ENCODE data around the gene TPSG1. TPM values are rescaled to one million over a fixed set of nuclear protein-coding genes. Genes with fewer than 3 reads are reported as not detected.
A peak's percentile ranks its signal among the peaks of the same experiment; 100 is the strongest.

Gene TPSG1
- total and polyA plus RNA-seq, 11 donors, result not detected

DNA sequence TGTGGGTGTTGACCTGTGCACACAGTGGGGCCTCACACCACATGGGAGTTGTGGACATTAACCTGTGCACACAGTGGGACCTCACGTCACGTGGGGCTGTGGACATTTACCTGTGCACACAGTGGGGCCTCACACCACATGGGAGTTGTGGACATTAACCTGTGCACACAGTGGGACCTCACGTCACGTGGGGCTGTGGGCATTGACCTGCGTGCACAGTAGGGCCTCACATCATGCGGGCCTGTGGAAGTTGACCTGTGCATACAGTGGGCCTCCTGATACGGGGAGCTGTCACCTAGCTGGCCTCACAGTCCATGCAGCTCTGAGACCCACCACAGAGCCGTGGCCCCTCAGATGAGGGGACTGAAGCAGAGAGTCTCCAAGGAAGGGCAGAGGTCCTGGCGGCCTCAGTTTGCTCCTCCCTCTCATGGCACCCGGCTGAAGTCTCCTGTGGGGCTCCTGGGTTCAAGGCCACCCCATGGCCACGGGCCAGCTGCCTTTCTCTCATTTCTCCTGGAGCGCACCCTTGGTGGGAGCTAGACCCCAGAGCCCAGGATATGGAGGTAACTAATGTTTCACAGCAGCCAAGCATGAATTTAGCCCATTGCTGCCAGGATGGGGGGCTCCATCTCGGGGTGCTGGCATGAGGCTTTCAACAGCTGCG, 51.1 kb downstream of the TPSG1 start:
- no peak for DNase-seq
- H3K9me3 ChIP-seq, result no peaks in the 10 kb centered on the region
- ATAC-seq, result no peak
- intact Hi-C loops (cut with DNase I), result no loop called here
- no peaks in the 10 kb centered on the region for H3K36me3 ChIP-seq
- peaks cover 0 to 34% (median 3%) of the 10 kb centered on the region in 9 donors for H3K27me3 ChIP-seq
- H3K4me1 ChIP-seq, result peaks cover 0 to 12% (median 0%) of the 10 kb centered on the region in 12 donors
- WGBS, 4 donors, result 71 to 83% (median 78%) methylated on average over 9 to 14 of the region's 14 CpGs
- TF ChIP-seq, protein P1, sequence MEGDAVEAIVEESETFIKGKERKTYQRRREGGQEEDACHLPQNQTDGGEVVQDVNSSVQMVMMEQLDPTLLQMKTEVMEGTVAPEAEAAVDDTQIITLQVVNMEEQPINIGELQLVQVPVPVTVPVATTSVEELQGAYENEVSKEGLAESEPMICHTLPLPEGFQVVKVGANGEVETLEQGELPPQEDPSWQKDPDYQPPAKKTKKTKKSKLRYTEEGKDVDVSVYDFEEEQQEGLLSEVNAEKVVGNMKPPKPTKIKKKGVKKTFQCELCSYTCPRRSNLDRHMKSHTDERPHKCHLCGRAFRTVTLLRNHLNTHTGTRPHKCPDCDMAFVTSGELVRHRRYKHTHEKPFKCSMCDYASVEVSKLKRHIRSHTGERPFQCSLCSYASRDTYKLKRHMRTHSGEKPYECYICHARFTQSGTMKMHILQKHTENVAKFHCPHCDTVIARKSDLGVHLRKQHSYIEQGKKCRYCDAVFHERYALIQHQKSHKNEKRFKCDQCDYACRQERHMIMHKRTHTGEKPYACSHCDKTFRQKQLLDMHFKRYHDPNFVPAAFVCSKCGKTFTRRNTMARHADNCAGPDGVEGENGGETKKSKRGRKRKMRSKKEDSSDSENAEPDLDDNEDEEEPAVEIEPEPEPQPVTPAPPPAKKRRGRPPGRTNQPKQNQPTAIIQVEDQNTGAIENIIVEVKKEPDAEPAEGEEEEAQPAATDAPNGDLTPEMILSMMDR (IDR thresholded peaks at IDR 0.05), result no peak
- TF ChIP-seq POLR2A (IDR thresholded peaks at IDR 0.05), result no peak
- peak overlapping the region in 1 of 12 donors; percentile 90 for H3K27ac ChIP-seq
- no peak overlapping the region for H3K4me3 ChIP-seq

DNA sequence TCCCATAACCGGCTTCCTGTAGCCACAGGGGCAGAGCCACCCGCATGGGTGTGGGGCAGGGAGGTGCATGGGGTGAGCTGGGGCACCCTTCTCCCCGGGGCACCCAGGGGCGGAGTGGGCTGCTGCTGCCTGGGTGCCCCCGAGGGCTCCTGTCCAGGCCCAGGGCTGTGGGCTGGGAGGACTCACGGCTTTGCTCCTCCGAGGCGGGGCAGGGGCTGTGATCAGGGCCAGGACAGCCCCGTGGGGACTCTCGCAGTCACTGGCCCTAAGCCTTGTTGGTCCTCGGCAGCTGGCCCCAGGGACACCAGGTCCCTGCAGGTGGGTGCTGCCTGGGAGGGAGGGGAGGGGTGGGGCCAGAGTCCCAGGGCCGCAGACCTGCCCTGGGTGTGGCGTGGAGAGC, 52.4 kb downstream of the TPSG1 start:
- Histone ChIP-seq H3K27ac (peak overlapping the region in 1 of 12 donors; percentile 90), H3K9me3 (no peaks in the 10 kb centered on the region), H3K27me3 (peaks cover 0 to 40% (median 3%) of the 10 kb centered on the region in 9 donors), H3K4me3 (no peak overlapping the region), H3K4me1 (peaks cover 0 to 12% (median 0%) of the 10 kb centered on the region in 12 donors), H3K36me3 (no peaks in the 10 kb centered on the region)
- 70 to 86% (median 82%) methylated on average over 4 to 13 of the region's 13 CpGs for WGBS, 4 donors
- intact Hi-C loops (cut with DNase I), result no loop called here
- ATAC-seq, result no peak
- no peak for DNase-seq
- TF ChIP-seq, protein P1 (IDR thresholded peaks at IDR 0.05), result no peak
- TF ChIP-seq POLR2A (IDR thresholded peaks at IDR 0.05), result no peak

DNA sequence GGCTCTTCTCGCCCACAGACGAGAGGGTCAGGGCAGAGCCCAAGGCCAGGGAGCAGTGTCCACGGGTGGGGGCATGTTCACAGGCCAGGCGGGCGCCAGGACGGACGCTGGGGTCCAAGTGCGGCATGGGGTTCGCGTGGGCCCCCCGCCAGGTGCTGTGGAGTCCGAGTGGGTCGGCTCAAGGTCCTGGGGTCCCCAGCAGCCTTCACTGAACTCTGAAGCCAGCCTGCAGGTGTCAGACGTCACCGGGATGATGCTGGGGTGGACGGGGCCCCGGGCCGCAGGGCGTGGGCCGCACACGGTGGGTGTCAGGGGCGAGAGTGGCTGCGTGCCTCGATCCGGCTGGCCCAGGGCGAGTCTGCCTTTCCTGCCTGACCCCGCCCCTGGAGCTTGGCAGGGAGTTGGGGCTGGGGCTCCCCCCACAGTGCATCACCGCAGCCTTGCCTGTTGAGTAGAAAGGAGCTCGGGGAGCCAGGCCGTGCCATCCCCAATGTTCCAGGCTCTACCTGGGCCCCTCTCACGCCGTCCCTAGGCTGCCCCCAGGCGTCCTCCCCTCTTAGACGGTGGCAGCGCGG, 53.1 kb downstream of the TPSG1 start:
- no peak for TF ChIP-seq POLR2A (IDR thresholded peaks at IDR 0.05)
- TF ChIP-seq, protein P1 (IDR thresholded peaks at IDR 0.05), result no peak
- Histone ChIP-seq H3K4me3 (no peak overlapping the region), H3K27me3 (peaks cover 0 to 33% (median 3%) of the 10 kb centered on the region in 9 donors), H3K9me3 (no peaks in the 10 kb centered on the region), H3K36me3 (no peaks in the 10 kb centered on the region), H3K4me1 (peaks cover 0 to 12% (median 0%) of the 10 kb centered on the region in 12 donors), H3K27ac (peak overlapping the region in 1 of 12 donors; percentile 90)
- 60 to 88% (median 81%) methylated on average over 3 to 36 of the region's 36 CpGs for WGBS, 4 donors
- intact Hi-C loops (cut with DNase I), result no loop called here
- no peak for DNase-seq
- no peak for ATAC-seq

Other genes with a start within 250 kb of the TPSG1 start
- gene SOX8, start 243.5 kb downstream of the TPSG1 start, total RNA-seq, result 1 to 10 TPM in 2 of 9 donors, under 1 TPM in 7; 0.44 to 1.3 (median 0.81) TPM
- gene SOX8, start 243.5 kb downstream of the TPSG1 start, polyA plus RNA-seq, result under 1 TPM; 0.50 to 0.65 TPM
- 10 to 100 TPM in 3 of 9 donors, 1 to 10 TPM in 5, under 1 TPM in 1; 0.39 to 20.1 (median 6.5) TPM for gene SSTR5, start 152.5 kb downstream of the TPSG1 start, total RNA-seq
- 1 to 10 TPM in 1 of 2 donors, under 1 TPM in 1; 0.22 to 1.3 TPM for gene SSTR5, start 152.5 kb downstream of the TPSG1 start, polyA plus RNA-seq
- gene C1QTNF8, start 129.0 kb downstream of the TPSG1 start, total RNA-seq, result not detected
- not detected for gene C1QTNF8, start 129.0 kb downstream of the TPSG1 start, polyA plus RNA-seq
- 10 to 100 TPM in 2 of 9 donors, 1 to 10 TPM in 7; 1.6 to 14.6 (median 2.6) TPM for gene CACNA1H, start 72.2 kb downstream of the TPSG1 start, total RNA-seq
- 1 to 10 TPM; 5.3 to 6.2 TPM for gene CACNA1H, start 72.2 kb downstream of the TPSG1 start, polyA plus RNA-seq
- gene TPSB2, start 4.9 kb upstream of the TPSG1 start, total RNA-seq, result 10 to 100 TPM in 1 of 9 donors, 1 to 10 TPM in 7, not detected in 1; 2.1 to 18.1 (median 2.3) TPM
- gene TPSB2, start 4.9 kb upstream of the TPSG1 start, polyA plus RNA-seq, result 1 to 10 TPM; 2.0 to 4.3 TPM
- 10 to 100 TPM in 1 of 9 donors, 1 to 10 TPM in 7, not detected in 1; 1.1 to 14.3 (median 3.5) TPM for gene TPSAB1, start 15.4 kb upstream of the TPSG1 start, total RNA-seq
- 1 to 10 TPM; 1.1 to 3.7 TPM for gene TPSAB1, start 15.4 kb upstream of the TPSG1 start, polyA plus RNA-seq
- gene TPSD1, start 30.8 kb upstream of the TPSG1 start, total RNA-seq, result under 1 TPM in 1 of 9 donors, not detected in 8; 0.38 TPM
- under 1 TPM in 1 of 2 donors, not detected in 1; 0.17 TPM for gene TPSD1, start 30.8 kb upstream of the TPSG1 start, polyA plus RNA-seq
- 100 to 1,000 TPM in 2 of 9 donors, 10 to 100 TPM in 7; 59.3 to 105 (median 85.9) TPM for gene UBE2I, start 84.4 kb upstream of the TPSG1 start, total RNA-seq
- gene UBE2I, start 84.4 kb upstream of the TPSG1 start, polyA plus RNA-seq, result 10 to 100 TPM; 67.2 to 73.4 TPM
- gene BAIAP3, start 108.4 kb upstream of the TPSG1 start, total RNA-seq, result 1 to 10 TPM in 8 of 9 donors, under 1 TPM in 1; 0.88 to 4.0 (median 2.6) TPM
- gene BAIAP3, start 108.4 kb upstream of the TPSG1 start, polyA plus RNA-seq, result 1 to 10 TPM; 1.7 to 2.6 TPM
- gene TSR3, start 126.6 kb upstream of the TPSG1 start, total RNA-seq, result 100 to 1,000 TPM in 1 of 9 donors, 10 to 100 TPM in 8; 46.3 to 108 (median 58.9) TPM
- 10 to 100 TPM; 60.0 to 75.4 TPM for gene TSR3, start 126.6 kb upstream of the TPSG1 start, polyA plus RNA-seq
- 10 to 100 TPM; 25.4 to 54.2 (median 31.0) TPM for gene GNPTG, start 126.7 kb upstream of the TPSG1 start, total RNA-seq
- 10 to 100 TPM; 31.9 to 45.0 TPM for gene GNPTG, start 126.7 kb upstream of the TPSG1 start, polyA plus RNA-seq
- gene UNKL, start 189.4 kb upstream of the TPSG1 start, total RNA-seq, result 10 to 100 TPM in 4 of 9 donors, 1 to 10 TPM in 5; 4.3 to 18.3 (median 9.4) TPM
- 1 to 10 TPM; 6.2 to 6.3 TPM for gene UNKL, start 189.4 kb upstream of the TPSG1 start, polyA plus RNA-seq
- gene UQCC4, start 195.5 kb upstream of the TPSG1 start, total RNA-seq, result 10 to 100 TPM in 7 of 9 donors, 1 to 10 TPM in 2; 8.9 to 21.3 (median 11.9) TPM
- gene UQCC4, start 195.5 kb upstream of the TPSG1 start, polyA plus RNA-seq, result 10 to 100 TPM; 10.9 to 34.2 TPM
- gene PERCC1, start 205.8 kb upstream of the TPSG1 start, total RNA-seq, result under 1 TPM in 4 of 9 donors, not detected in 5; 0.32 to 0.60 (median 0.41) TPM
- gene PERCC1, start 205.8 kb upstream of the TPSG1 start, polyA plus RNA-seq, result under 1 TPM in 1 of 2 donors, not detected in 1; 0.11 TPM
- 1 to 10 TPM in 2 of 9 donors, under 1 TPM in 5, not detected in 2; 0.31 to 1.5 (median 0.92) TPM for gene CCDC154, start 219.3 kb upstream of the TPSG1 start, total RNA-seq
- gene CCDC154, start 219.3 kb upstream of the TPSG1 start, polyA plus RNA-seq, result under 1 TPM; 0.14 to 0.65 TPM
- 10 to 100 TPM; 30.3 to 70.8 (median 33.6) TPM for gene CLCN7, start 249.8 kb upstream of the TPSG1 start, total RNA-seq
- gene CLCN7, start 249.8 kb upstream of the TPSG1 start, polyA plus RNA-seq, result 10 to 100 TPM; 32.7 to 41.5 TPM

All from heart left ventricle (tissue), 16 donors.